ENCODE data around the gene IPP. TPM values are rescaled to one million over a fixed set of nuclear protein-coding genes. Genes with fewer than 3 reads are reported as not detected.
"Not testable (repeated sequence)": the region's sequence is repeated elsewhere in the genome, so short reads cannot be mapped to it uniquely, and the experiment has no call there.

The IPP gene
- total RNA-seq, 1 donor from 2014 or later, result 16.1 TPM

DNA sequence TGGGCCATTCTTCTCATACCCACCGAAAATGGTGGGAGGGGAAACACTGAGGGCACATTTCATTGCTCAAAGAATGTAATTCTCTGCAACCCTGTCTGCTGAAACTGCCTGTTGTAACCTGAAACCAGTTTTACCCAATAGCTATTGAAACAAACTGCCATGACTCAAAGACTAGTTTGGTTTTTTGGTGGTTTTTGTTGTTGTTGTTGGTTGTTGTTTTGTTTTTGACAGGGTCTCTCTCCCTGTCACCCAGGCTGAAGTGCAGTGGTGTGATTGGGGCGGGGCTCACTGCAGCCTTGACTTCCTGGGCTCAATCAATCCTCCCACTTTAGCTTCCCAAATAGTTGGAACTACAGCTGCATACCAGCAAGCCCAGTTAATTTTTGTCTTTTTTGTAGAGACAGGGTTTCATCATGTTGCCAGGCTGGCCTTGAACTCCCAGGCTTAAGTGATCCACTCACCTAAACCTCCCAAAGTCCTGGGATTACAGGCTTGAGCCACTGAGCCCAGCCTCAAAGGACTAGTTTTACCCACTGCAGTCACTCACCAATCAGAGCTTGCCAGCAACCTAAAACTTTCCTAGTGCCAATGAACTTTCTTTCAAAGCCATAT lies 2.1 kb upstream of the IPP start:
- H3K27ac ChIP-seq, result no peak overlapping the region
- no peaks in the 10 kb centered on the region for H3K27me3 ChIP-seq
- ATAC-seq, result no peak
- no peak for DNase-seq
- intact Hi-C loops (cut with DNase I), result no loop called here
- H3K4me3 ChIP-seq, result no peak overlapping the region
- H3K9me3 ChIP-seq, result no peaks in the 10 kb centered on the region
- H3K4me1 ChIP-seq, result peaks cover 11% of the 10 kb centered on the region
- TF ChIP-seq, protein P1, sequence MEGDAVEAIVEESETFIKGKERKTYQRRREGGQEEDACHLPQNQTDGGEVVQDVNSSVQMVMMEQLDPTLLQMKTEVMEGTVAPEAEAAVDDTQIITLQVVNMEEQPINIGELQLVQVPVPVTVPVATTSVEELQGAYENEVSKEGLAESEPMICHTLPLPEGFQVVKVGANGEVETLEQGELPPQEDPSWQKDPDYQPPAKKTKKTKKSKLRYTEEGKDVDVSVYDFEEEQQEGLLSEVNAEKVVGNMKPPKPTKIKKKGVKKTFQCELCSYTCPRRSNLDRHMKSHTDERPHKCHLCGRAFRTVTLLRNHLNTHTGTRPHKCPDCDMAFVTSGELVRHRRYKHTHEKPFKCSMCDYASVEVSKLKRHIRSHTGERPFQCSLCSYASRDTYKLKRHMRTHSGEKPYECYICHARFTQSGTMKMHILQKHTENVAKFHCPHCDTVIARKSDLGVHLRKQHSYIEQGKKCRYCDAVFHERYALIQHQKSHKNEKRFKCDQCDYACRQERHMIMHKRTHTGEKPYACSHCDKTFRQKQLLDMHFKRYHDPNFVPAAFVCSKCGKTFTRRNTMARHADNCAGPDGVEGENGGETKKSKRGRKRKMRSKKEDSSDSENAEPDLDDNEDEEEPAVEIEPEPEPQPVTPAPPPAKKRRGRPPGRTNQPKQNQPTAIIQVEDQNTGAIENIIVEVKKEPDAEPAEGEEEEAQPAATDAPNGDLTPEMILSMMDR (IDR thresholded peaks at IDR 0.05), result no peak
- no peaks in the 10 kb centered on the region for H3K36me3 ChIP-seq

GRCh38 chr1:45752014-45752413 lies 1.6 kb upstream of the IPP start:
- Histone ChIP-seq H3K9me3 (no peaks in the 10 kb centered on the region), H3K4me3 (no peak overlapping the region), H3K4me1 (peaks cover 11% of the 10 kb centered on the region), H3K27ac (no peak overlapping the region), H3K27me3 (no peaks in the 10 kb centered on the region), H3K36me3 (no peaks in the 10 kb centered on the region)
- TF ChIP-seq, protein P1 (IDR thresholded peaks at IDR 0.05), result no peak
- ATAC-seq (no peak), DNase-seq (no peak)
- intact Hi-C loops (cut with DNase I), result no loop called here

DNA sequence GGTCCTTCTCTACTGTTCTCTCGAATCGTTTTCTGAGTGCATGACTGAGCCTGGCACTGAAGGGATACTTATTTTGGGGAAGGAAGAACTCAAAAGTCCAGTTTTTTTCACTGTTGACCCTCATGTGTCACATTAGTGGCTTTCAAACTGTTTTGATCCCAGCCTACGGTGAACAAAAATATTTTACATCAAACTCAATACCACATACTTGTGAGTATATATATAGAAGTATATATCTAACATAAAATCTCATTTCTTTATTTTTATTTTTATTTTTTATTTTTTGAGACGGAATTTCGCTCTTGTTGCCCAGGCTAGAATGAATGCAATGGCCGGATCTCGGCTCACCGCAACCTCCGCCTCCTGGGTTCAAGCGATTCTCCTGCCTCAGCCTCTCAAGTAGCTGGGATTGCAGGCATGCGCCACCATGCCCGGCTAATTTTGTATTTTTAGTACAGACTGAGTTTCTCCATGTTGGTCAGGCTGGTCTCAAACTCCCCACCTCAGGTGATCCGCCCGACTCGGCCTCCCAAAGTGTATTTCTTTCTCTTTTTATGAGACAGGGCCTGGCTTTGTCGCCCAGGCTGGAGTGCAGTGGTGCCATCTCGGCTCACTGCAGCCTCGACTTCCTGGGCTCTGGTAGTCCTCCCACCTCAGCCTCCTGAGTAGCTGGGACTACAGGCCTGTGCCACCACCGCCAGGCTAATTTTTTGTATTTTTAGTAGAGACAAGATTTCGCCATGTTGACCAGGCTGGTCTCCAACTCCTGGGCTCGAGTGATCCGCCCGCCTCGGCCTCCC lies 786 bp upstream of the IPP start:
- peak overlapping the region; percentile 99 for H3K27ac ChIP-seq
- peaks cover 11% of the 10 kb centered on the region for H3K4me1 ChIP-seq
- H3K9me3 ChIP-seq; H3K27me3 ChIP-seq; H3K36me3 ChIP-seq; ATAC-seq; intact Hi-C loops (cut with DNase I); DNase-seq: not testable (repeated sequence)
- H3K4me3 ChIP-seq, result peak overlapping the region; percentile 83

- Histone ChIP-seq H3K27ac (no peak overlapping the region), H3K9me3 (no peaks in the 10 kb centered on the region), H3K27me3 (no peaks in the 10 kb centered on the region), H3K4me1 (peaks cover 11% of the 10 kb centered on the region), H3K36me3 (peaks cover 11% of the 10 kb centered on the region), H3K4me3 (no peak overlapping the region)
- intact Hi-C loops (cut with DNase I), result no loop called here
- DNase-seq (no peak), ATAC-seq (no peak)
- TF ChIP-seq, protein P1 (IDR thresholded peaks at IDR 0.05), result no peak
Observed at GRCh38 chr1:45746922-45747321, 3.5 kb downstream of the IPP start.

- intact Hi-C loops (cut with DNase I); DNase-seq; ATAC-seq; H3K27ac ChIP-seq; H3K4me3 ChIP-seq; H3K9me3 ChIP-seq; H3K4me1 ChIP-seq; H3K27me3 ChIP-seq: not testable (repeated sequence)
- peaks cover 12% of the 10 kb centered on the region for H3K36me3 ChIP-seq
Observed at GRCh38 chr1:45739641-45740156, 10.8 kb downstream of the IPP start.

DNA sequence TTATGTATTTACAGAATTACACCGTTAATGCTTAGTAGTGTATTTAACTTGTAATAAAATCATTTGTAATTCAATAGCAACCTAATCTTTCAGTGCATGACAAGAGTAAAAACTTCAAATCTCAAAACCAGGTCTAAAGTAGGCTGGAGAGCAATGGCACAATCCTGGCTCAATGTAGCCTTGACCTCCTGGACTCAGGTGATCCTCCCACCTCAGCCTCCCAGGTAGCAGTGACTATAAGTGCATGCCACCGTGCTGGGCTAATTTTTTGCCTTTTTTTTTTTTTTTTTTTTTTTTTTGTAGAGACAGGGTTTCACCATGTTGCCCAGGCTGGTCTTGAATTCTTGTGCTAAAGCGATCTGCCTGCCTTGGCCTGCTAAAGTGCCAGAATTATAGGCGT lies 11.3 kb downstream of the IPP start:
- ATAC-seq (no peak), DNase-seq (no peak)
- Histone ChIP-seq H3K27ac (no peak overlapping the region), H3K4me1 (no peaks in the 10 kb centered on the region), H3K9me3 (no peaks in the 10 kb centered on the region), H3K4me3 (no peak overlapping the region), H3K27me3 (no peaks in the 10 kb centered on the region), H3K36me3 (peaks cover 12% of the 10 kb centered on the region)
- intact Hi-C loops (cut with DNase I), result no loop called here
- TF ChIP-seq, protein P1 (IDR thresholded peaks at IDR 0.05), result no peak

Measured in upper lobe of right lung (tissue), 1 donor.